GM12878 (cell line): ENCODE data around the gene CNTN4. TPM values are rescaled to one million over a fixed set of nuclear protein-coding genes. Genes with fewer than 3 reads are reported as not detected.

Experiments used
- ATAC-seq: fragments of 200-7000 bp; cut with Tn5 transposase; 3 replicates; pipeline ENCODE4 v1.9.1; 2020; ENCODE audit warnings: mild to moderate bottlenecking, moderate library complexity
- BruUV-seq: library from RNA; stranded (reverse); fragments of 400-500 nt; replicated peaks from 2 replicates; lab custom pipeline; 2021; lab: Mats Ljungman, UMichigan
- CTCF ChIA-PET: fragments of 300-600 bp; sonication (Branson Sonifier 250); formaldehyde crosslinking; extraction: SDS; loops from one replicate; lab custom pipeline; 2021; ENCODE audit warnings: inconsistent platforms; lab: Yijun Ruan, JAX
- POLR2A ChIA-PET: fragments of 350-600 bp; formaldehyde crosslinking; extraction: SDS; loops from one replicate; lab custom pipeline; 2021; ENCODE audit warnings: inconsistent platforms; lab: Charles Lee
- RAD21 ChIA-PET: fragments of 300-600 bp; sonication (Branson Sonifier 250); formaldehyde crosslinking; loops from one replicate; lab custom pipeline; 2023; ENCODE audit warnings: antibody characterized with exemption; ENCODE audit not compliant: unreplicated experiment; lab: Charles Lee
- SMC1A ChIA-PET: fragments of 300-600 bp; sonication (Branson Sonifier 250); formaldehyde crosslinking; loops from one replicate; lab custom pipeline; 2023; ENCODE audit not compliant: unreplicated experiment, uncharacterized antibody; lab: Charles Lee
- DNase-seq: peaks from one replicate; pipeline ENCODE4 v3.0.0-alpha.2; 2011; ENCODE audit warnings: low read depth, low spot score
- FAIRE-seq: peaks from 3 replicates; lab custom pipeline; 2011; peaks lifted over from hg19 to GRCh38; lab: Jason Lieb, UNC
- H2AFZ ChIP-seq: 2 replicates; pipeline ENCODE4 v1.6.0; 2011; ENCODE audit warnings: low read depth, low read length, control low read depth; ENCODE audit not compliant: control insufficient read depth
- H3K27ac ChIP-seq: 2 replicates; pipeline ENCODE4 v1.5.1; 2011; ENCODE audit warnings: control low read depth; ENCODE audit not compliant: control insufficient read depth, insufficient read depth
- H3K27me3 ChIP-seq, 2 experiments: replicated peaks in 1 of 2; 2 replicates each; pipeline versions ENCODE4 v1.6.0 to v1.6.1; 2011; ENCODE audit warnings: low read length in 1 of 2; ENCODE audit not compliant: control insufficient read depth in 2 of 2, insufficient read depth in 2 of 2
- H3K36me3 ChIP-seq, 2 experiments: 2 replicates each; pipeline ENCODE4 v1.5.1; 2011; ENCODE audit warnings: low read length in 1 of 2; ENCODE audit not compliant: control insufficient read depth in 2 of 2, insufficient read depth in 2 of 2
- H3K4me1 ChIP-seq: 2 replicates; pipeline ENCODE4 v1.6.1; 2011; ENCODE audit warnings: mild to moderate bottlenecking, low read length, moderate library complexity, mixed read lengths; ENCODE audit not compliant: control insufficient read depth, insufficient read depth
- H3K4me2 ChIP-seq: 2 replicates; pipeline ENCODE4 v1.6.0; 2011; ENCODE audit warnings: control low read depth; ENCODE audit not compliant: control insufficient read depth, insufficient read depth
- H3K4me3 ChIP-seq: fragments of 200-600 bp; sonication (generic); 2 replicates; pipeline ENCODE4 v1.5.1; 2016
- H3K79me2 ChIP-seq: 2 replicates; pipeline ENCODE4 v1.6.0; 2011; ENCODE audit warnings: low read length; ENCODE audit not compliant: control insufficient read depth, insufficient read depth
- H3K9ac ChIP-seq: 2 replicates; pipeline ENCODE4 v1.8.0; 2011; ENCODE audit warnings: low read length, control low read depth, mixed read lengths; ENCODE audit not compliant: control insufficient read depth, insufficient read depth
- H3K9me3 ChIP-seq: replicated peaks from 3 replicates; pipeline ENCODE4 v1.5.1; 2011; ENCODE audit warnings: mild to moderate bottlenecking, low read length; ENCODE audit not compliant: control insufficient read depth, insufficient read depth
- H4K20me1 ChIP-seq: 2 replicates; pipeline ENCODE4 v1.6.0; 2011; ENCODE audit not compliant: control insufficient read depth, insufficient read depth
- BACH1 ChIP-seq: fragments of 450-650 bp; IDR thresholded peaks from 2 replicates; pipeline ENCODE4 v1.6.1; 2017; ENCODE audit warnings: mild to moderate bottlenecking, borderline replicate concordance
- CBX5 ChIP-seq: sonication (generic); IDR thresholded peaks from 2 replicates; pipeline ENCODE4 v1.6.1; 2016; ENCODE audit warnings: low read depth, moderate library complexity, mild to moderate bottlenecking, inconsistent platforms
- EED ChIP-seq: sonication (generic); IDR thresholded peaks from 2 replicates; pipeline ENCODE4 v1.6.1; 2016; ENCODE audit warnings: antibody characterized with exemption, low read depth
- HDGF ChIP-seq: fragments of 450-650 bp; IDR thresholded peaks from 2 replicates; pipeline ENCODE4 v1.6.1; 2016; ENCODE audit warnings: antibody characterized with exemption
- IKZF2 ChIP-seq, 2 experiments: fragments of 450-650 bp; IDR thresholded peaks; 2 replicates each; pipeline ENCODE4 v1.6.1; 2017; ENCODE audit warnings: mild to moderate bottlenecking in 2 of 2, moderate library complexity in 2 of 2
- KDM1A ChIP-seq: fragments of 200-600 bp; sonication (generic); IDR thresholded peaks from 2 replicates; pipeline ENCODE4 v1.6.1; 2016; ENCODE audit warnings: borderline replicate concordance
- RUNX3 ChIP-seq: IDR thresholded peaks from 2 replicates; pipeline ENCODE4 v1.6.1; 2012; ENCODE audit warnings: low read length, inconsistent platforms
- SIN3A ChIP-seq: IDR thresholded peaks from 2 replicates; pipeline ENCODE4 v1.6.1; 2012; ENCODE audit warnings: low read depth, low read length, improper control_type of control experiment
- SPI1 ChIP-seq: IDR thresholded peaks from 2 replicates; pipeline ENCODE4 v1.6.1; 2011; ENCODE audit warnings: low read depth, mild to moderate bottlenecking, low read length, moderate library complexity, borderline replicate concordance; ENCODE audit not compliant: insufficient read depth
- TAF1 ChIP-seq: IDR thresholded peaks from 2 replicates; pipeline ENCODE4 v1.6.1; 2011; ENCODE audit warnings: mild to moderate bottlenecking, low read depth, low read length, borderline replicate concordance
- WRNIP1 ChIP-seq: IDR thresholded peaks from 2 replicates; pipeline ENCODE4 v1.6.1; 2011; ENCODE audit warnings: low read depth, low read length, improper control_type of control experiment, borderline replicate concordance
- ZNF384 ChIP-seq: IDR thresholded peaks from 2 replicates; pipeline ENCODE4 v1.6.1; 2012; ENCODE audit warnings: low read depth, mild to moderate bottlenecking, low read length, improper control_type of control experiment, borderline replicate concordance
- ZNF622 ChIP-seq: fragments of 450-650 bp; IDR thresholded peaks from 2 replicates; pipeline ENCODE4 v1.6.1; 2017; ENCODE audit warnings: mild to moderate bottlenecking, inconsistent platforms
- ZZZ3 ChIP-seq: IDR thresholded peaks from 2 replicates; pipeline ENCODE4 v1.6.1; 2011; ENCODE audit warnings: low read depth; ENCODE audit not compliant: control insufficient read depth, insufficient read length
- WGBS: methylation state at CpG from one replicate; pipeline ENCODE4 v1.1.6; 2016; ENCODE audit warnings: low lambda C conversion rate; ENCODE audit not compliant: insufficient replicate concordance, insufficient coverage; ENCODE audit errors: missing lambda C conversion rate; 5-methylcytosine and 5-hydroxymethylcytosine counted together
- in situ Hi-C: fragments of 300-500 bp; cut with MboI; formaldehyde crosslinking; loops from 9 replicates; pipeline ENCODE4 v1.14.3; 2018; ENCODE audit warnings: mixed read lengths
- intact Hi-C: fragments of 100-400 bp; cut with micrococcal nuclease; formaldehyde crosslinking; loops from one replicate; pipeline ENCODE4 v1.14.2; 2022; ENCODE audit not compliant: unreplicated experiment
- polyA plus RNA-seq, 11 experiments: library from polyadenylated mRNA; depleted of rRNA in 4 of 11; unstranded in 6 of 11; stranded (reverse) in 5 of 11; fragments of >200 nt; fragmentation: Nextera tagmentation in 4 of 11; fragmentation: Illumina TruSeq in 1 of 11; extraction: Ambion mirVana in 4 of 11; extraction: Trizol in 1 of 11; gene quantifications; 1 replicate in 1 of 11; 2 replicates in 10 of 11; pipeline versions ENCODE4 v1.2.1 to v1.2.3, GENCODE V29; 2011 to 2016; ENCODE audit warnings: inconsistent platforms in 2 of 11, missing spikeins in 2 of 11, low read depth in 1 of 11
- total RNA-seq, 4 experiments: library from RNA; depleted of rRNA in 3 of 4; stranded (reverse); fragments of >200 nt in 3 of 4; fragmentation: Illumina TruSeq in 1 of 4; extraction: Trizol in 1 of 4; gene quantifications; 2 replicates each; pipeline versions ENCODE4 v1.2.1 to v1.2.3, GENCODE V29; 2013 to 2021
- TF ChIP-seq, protein P1 (sequence below): fragments of 450-650 bp; formaldehyde crosslinking; IDR thresholded peaks from 2 replicates; pipeline ENCODE4 v1.4.0; 2022; ENCODE audit warnings: mild to moderate bottlenecking, moderate library complexity
- TF ChIP-seq, protein P2 (sequence below): fragments of 450-650 bp; IDR thresholded peaks from 2 replicates; pipeline ENCODE4 v1.6.1; 2016; ENCODE audit warnings: mild to moderate bottlenecking, moderate library complexity, borderline replicate concordance
- TF ChIP-seq, protein P3 (sequence below): fragments of 450-650 bp; IDR thresholded peaks from 2 replicates; pipeline ENCODE4 v1.6.1; 2017; ENCODE audit warnings: borderline replicate concordance

Gene CNTN4
- total and polyA plus RNA-seq, 10 of the 15 experiments (the other 5 are each of a cell fraction or from before 2014, with no cell fraction given) = 0.05 to 0.43 (median 0.15) TPM; not detected in 1

DNA sequence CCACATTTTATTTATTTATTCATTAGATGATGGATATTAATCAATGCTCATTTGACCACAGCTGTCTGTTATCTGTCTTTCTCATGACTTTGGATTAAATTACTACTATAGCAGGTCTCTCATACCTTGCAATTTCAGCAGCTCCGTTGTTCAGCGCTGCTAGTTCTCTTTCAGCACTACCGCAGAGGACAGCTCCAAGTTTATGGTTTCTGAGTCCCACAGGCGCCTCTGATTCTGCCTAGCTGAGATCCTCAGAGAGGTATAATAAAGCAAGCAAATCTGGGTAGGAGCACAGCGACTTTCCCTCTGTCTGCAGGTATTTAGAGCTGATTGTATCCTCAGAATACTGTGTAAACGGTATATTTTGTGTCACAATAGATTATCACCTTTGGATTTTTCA, 204.9 kb downstream of the CNTN4 start (continued):
- no peak for TF ChIP-seq KDM1A
- no peak for TF ChIP-seq TAF1
- TF ChIP-seq ZZZ3 = no peak
- no peak for TF ChIP-seq IKZF2 (IDR thresholded peaks at IDR 0.05)
- TF ChIP-seq EED = no peak
- TF ChIP-seq RUNX3 = peak; percentile 29; the same call in 1 of the 2 replicates

DNA sequence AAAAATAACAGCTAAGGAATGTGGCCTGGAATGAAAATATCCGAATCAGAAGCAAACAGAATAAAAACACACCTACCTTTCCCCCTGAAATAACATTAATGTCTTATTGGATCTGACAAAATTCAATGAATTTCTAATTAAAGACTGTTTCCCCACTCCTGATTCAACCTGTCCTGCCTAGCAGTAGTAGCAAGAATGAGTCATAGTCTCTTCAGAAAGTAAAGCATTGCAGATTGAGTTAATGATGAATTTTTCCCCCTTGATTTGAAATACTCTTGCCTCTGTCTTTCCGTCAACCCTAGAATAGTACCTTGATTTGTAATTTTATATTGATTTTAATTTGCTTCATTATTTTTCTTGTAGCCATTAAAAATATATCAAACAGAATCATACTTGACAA, 212.4 kb downstream of the CNTN4 start:
- H3K27me3 ChIP-seq = no peaks in the 10 kb centered on the region
- H3K79me2 ChIP-seq = no peaks in the 10 kb centered on the region
- FAIRE-seq (no peak), ATAC-seq (no peak), DNase-seq (no peak)
- in situ Hi-C loops = no loop called here
- no TSS peak for BruUV-seq
- no peak overlapping the region for H3K4me3 ChIP-seq
- H4K20me1 ChIP-seq = no peaks in the 10 kb centered on the region
- no peak overlapping the region for H2AFZ ChIP-seq
- POLR2A ChIA-PET = no interaction called here
- no peaks in the 10 kb centered on the region for H3K9me3 ChIP-seq
- WGBS = 55% methylated on average over 2 of the region's 2 CpGs
- intact Hi-C loops = no loop called here
- RAD21 ChIA-PET = no interaction called here
- no peaks in the 10 kb centered on the region for H3K4me1 ChIP-seq
- H3K36me3 ChIP-seq = no peaks in the 10 kb centered on the region
- H3K4me2 ChIP-seq = no peak overlapping the region
- CTCF ChIA-PET = no interaction called here
- no peak overlapping the region for H3K9ac ChIP-seq
- H3K27ac ChIP-seq = no peak overlapping the region
- SMC1A ChIA-PET = no interaction called here
- TF ChIP-seq ZNF384 = no peak
- no peak for TF ChIP-seq SIN3A
- TF ChIP-seq, protein P1, sequence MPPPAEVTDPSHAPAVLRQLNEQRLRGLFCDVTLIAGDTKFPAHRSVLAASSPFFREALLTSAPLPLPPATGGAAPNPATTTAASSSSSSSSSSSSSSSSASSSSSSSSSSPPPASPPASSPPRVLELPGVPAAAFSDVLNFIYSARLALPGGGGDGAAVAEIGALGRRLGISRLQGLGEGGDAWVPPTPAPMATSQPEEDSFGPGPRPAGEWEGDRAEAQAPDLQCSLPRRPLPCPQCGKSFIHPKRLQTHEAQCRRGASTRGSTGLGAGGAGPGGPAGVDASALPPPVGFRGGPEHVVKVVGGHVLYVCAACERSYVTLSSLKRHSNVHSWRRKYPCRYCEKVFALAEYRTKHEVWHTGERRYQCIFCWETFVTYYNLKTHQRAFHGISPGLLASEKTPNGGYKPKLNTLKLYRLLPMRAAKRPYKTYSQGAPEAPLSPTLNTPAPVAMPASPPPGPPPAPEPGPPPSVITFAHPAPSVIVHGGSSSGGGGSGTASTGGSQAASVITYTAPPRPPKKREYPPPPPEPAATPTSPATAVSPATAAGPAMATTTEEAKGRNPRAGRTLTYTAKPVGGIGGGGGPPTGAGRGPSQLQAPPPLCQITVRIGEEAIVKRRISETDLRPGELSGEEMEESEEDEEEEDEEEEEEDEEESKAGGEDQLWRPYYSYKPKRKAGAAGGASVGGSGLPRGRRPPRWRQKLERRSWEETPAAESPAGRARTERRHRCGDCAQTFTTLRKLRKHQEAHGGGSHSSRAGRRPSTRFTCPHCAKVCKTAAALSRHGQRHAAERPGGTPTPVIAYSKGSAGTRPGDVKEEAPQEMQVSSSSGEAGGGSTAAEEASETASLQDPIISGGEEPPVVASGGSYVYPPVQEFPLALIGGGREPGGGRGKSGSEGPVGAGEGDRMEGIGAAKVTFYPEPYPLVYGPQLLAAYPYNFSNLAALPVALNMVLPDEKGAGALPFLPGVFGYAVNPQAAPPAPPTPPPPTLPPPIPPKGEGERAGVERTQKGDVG (CRISPR knock-in tag) = no peak
- no peak for TF ChIP-seq BACH1
- TF ChIP-seq, protein P2, sequence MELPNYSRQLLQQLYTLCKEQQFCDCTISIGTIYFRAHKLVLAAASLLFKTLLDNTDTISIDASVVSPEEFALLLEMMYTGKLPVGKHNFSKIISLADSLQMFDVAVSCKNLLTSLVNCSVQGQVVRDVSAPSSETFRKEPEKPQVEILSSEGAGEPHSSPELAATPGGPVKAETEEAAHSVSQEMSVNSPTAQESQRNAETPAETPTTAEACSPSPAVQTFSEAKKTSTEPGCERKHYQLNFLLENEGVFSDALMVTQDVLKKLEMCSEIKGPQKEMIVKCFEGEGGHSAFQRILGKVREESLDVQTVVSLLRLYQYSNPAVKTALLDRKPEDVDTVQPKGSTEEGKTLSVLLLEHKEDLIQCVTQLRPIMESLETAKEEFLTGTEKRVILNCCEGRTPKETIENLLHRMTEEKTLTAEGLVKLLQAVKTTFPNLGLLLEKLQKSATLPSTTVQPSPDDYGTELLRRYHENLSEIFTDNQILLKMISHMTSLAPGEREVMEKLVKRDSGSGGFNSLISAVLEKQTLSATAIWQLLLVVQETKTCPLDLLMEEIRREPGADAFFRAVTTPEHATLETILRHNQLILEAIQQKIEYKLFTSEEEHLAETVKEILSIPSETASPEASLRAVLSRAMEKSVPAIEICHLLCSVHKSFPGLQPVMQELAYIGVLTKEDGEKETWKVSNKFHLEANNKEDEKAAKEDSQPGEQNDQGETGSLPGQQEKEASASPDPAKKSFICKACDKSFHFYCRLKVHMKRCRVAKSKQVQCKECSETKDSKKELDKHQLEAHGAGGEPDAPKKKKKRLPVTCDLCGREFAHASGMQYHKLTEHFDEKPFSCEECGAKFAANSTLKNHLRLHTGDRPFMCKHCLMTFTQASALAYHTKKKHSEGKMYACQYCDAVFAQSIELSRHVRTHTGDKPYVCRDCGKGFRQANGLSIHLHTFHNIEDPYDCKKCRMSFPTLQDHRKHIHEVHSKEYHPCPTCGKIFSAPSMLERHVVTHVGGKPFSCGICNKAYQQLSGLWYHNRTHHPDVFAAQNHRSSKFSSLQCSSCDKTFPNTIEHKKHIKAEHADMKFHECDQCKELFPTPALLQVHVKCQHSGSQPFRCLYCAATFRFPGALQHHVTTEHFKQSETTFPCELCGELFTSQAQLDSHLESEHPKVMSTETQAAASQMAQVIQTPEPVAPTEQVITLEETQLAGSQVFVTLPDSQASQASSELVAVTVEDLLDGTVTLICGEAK = no peak
- TF ChIP-seq SPI1 = no peak
- TF ChIP-seq WRNIP1 = no peak
- no peak for TF ChIP-seq ZNF622
- no peak for TF ChIP-seq HDGF
- TF ChIP-seq, protein P3, sequence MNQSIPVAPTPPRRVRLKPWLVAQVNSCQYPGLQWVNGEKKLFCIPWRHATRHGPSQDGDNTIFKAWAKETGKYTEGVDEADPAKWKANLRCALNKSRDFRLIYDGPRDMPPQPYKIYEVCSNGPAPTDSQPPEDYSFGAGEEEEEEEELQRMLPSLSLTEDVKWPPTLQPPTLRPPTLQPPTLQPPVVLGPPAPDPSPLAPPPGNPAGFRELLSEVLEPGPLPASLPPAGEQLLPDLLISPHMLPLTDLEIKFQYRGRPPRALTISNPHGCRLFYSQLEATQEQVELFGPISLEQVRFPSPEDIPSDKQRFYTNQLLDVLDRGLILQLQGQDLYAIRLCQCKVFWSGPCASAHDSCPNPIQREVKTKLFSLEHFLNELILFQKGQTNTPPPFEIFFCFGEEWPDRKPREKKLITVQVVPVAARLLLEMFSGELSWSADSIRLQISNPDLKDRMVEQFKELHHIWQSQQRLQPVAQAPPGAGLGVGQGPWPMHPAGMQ = no peak
- TF ChIP-seq CBX5 = no peak
